GM18951 (cell line): ENCODE data around the gene TMIGD3.

Experiments
- POLR2A ChIP-seq: IDR thresholded peaks from 4 replicates; pipeline ENCODE4 v1.6.1; 2011; ENCODE audit warnings: mild to moderate bottlenecking; ENCODE audit not compliant: insufficient read length, insufficient read depth; ENCODE audit errors: extremely low read depth
- in situ Hi-C: fragments of 300-500 bp; cut with MboI; formaldehyde crosslinking; loops from one replicate; pipeline ENCODE4 v1.12.0; 2022; ENCODE audit warnings: low sequenced_read_pairs, mixed read lengths, inconsistent platforms; ENCODE audit not compliant: unreplicated experiment

Gene TMIGD3

DNA sequence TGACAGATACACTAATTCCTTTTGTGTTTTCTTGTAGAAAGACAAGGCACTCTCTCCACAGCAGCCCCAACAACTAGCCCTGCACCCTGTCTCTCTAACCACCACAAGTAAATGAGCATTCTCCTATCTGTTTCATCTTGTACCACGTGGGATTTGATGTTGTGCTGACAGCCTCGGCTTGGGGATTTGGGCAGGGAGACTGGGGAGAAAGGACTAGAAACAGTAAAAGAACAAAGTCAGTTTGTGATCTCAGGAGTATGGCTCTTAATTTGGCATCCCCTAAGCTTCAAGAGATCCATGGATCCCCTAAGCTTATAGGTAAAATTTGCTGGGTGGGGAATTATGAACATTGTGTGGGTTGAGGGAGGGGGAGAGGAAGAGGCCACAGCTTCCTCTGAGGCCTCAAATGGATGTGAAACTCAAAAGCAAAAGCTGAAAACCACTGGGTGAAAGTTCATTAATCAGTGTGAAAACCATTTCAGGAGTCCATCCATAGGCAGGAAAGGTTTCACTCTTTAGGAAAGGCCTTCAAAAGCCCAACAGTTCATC is 26.6 kb downstream of the TMIGD3 start:
- no peak for TF ChIP-seq POLR2A
- in situ Hi-C loops, result loop anchor here (10.0 to 25.0 kb wide), 2 partner anchors 278 to 885 kb away; partner anchors contain the start of gene DDX20

DNA sequence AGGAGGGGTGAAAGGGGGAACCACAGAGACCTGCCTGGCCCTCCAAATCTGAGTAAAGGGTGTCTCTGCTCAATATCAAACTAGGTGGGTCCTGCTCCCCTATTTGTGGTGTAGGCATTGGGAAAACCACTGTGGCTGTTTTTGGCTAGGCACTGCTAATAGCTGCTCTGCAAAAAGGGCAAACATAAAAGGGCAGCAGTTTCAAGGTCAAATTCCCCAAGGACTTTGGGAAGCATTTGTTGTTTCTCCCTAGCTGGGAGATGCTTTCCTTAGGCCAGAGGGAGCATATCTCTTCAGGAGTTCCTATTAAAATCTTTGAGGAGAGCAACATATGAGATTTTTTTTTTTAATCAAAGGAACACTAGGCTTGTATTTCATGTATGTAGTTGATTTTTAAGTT is 27.2 kb downstream of the TMIGD3 start:
- in situ Hi-C loops, result loop anchor here (10.0 to 25.0 kb wide), 2 partner anchors 279 to 886 kb away; partner anchors contain the start of gene DDX20
- no peak for TF ChIP-seq POLR2A

DNA sequence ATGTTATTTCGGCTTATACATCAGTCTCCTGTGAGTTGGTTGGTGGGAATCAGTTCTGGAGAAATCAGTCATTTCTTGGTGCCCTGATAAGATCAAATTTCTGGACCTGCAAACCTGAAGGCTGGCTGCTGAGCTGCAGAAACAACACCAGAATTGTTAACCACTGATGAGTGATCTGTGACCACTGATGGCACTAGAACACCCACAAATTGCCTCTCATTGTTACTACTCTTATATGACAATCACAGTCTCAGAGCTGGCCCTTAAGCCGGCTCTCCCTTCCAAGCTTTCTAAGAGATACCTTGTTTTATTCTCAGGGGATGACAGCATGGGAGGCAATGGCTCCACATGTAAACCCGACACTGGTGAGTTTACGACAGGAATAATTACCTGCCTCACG is 27.7 kb downstream of the TMIGD3 start:
- no peak for TF ChIP-seq POLR2A
- in situ Hi-C loops, result loop anchor here (10.0 to 25.0 kb wide), 2 partner anchors 279 to 887 kb away; partner anchors contain the start of gene DDX20

DNA sequence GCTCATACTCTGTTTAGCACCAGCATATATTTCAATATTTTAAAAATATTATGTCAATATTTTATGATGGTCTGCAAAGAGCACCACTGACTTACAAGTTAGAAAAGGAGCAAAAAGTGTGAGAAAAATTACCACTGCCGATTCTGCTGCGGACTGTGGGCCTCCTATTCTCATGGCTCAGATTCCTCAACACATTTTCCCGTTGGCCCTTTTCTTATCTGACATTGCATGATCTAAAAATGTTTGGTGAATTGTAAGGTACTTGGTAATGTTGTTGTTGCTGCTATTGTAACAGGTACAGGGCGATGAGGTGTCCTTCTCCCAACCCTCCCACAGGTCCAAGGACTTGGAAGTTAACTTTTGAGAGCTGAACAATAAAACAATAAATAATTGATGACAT is 28.9 kb downstream of the TMIGD3 start:
- in situ Hi-C loops, result loop anchor here (10.0 kb wide), 1 partner anchor 280 kb away; the partner anchor contains the start of gene DDX20
- TF ChIP-seq POLR2A, result no peak

DNA sequence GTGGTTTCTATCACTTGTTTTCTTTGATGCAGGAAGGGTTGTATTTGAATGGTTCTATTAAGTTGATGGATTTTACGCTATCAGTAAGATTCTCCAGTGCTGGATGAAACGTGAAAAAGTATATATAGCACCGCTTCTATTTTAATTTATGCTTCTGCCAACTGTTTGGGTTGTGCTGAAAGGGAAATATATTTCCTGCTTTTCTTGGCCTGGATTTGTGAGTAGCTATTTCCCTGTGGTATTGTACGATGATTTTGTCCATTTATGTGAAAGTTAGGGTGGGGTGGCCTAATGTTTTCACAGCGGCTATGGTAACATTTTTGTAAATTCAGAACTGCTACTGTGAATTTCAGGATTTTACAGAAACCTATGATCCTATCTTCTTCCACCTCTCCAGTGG is 29.3 kb downstream of the TMIGD3 start:
- in situ Hi-C loops, result loop anchor here (10.0 kb wide), 1 partner anchor 281 kb away; the partner anchor contains the start of gene DDX20
- TF ChIP-seq POLR2A, result no peak

DNA sequence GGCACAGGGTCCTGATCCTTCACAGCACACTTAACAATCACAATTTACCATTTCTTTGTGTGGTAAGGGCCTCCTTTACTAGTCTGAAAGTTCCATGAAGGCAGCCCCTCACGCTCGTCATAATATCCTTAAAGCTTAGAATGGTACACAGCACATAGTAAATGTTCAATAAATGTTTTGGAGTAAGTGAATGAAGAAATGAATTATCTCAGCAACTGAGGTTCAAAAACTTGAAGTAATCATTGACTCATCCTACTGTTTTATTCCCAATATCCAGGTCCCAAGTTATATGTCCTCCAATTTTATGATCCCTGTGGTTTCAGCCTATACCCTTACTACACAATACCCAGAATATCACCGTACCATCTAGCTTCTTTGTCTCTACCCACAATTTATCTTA is 31.9 kb downstream of the TMIGD3 start:
- no peak for TF ChIP-seq POLR2A
- in situ Hi-C loops, result loop anchor here (10.0 kb wide), 1 partner anchor 283 kb away; the partner anchor contains the start of gene DDX20

DNA sequence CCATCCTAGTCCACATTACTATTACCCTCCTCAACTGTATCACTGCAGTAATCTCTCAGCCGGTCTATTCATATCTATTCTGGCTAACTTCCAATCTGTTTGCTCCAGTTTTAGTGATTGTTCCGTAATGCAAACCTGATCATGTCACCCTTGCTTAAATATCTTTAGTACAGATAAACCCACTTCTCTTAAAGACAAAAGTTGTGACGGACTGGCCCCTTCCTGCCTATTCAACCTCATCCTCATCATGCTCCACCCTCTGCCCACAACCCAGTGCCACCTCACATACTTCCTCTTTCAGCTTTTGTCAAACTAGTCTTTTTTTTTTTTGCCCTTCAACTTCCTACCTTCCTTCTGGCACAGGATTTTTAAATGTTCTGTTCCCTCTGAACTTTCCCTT is 32.4 kb downstream of the TMIGD3 start:
- in situ Hi-C loops, result loop anchor here (10.0 kb wide), 1 partner anchor 284 kb away; the partner anchor contains the start of gene DDX20
- TF ChIP-seq POLR2A, result no peak

DNA sequence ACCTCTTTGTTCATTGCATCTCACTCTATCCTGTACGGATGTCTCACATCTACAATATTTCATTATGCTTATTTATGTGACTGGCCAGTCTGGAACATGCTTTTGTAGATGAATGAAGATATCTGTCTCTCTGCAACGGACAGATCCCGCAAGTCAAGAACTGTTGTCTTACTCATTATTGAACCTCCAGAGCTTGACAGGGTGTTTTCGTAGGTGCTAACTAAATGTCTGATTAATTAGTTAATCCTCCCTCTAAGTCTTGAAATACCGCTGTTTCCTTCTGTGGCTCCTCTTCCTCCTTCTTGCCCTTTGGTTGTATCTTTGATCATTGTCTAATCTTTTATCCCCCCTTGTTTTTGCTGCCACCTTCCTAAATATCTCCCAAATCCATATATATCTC is 32.8 kb downstream of the TMIGD3 start:
- in situ Hi-C loops, result loop anchor here (10.0 kb wide), 1 partner anchor 284 kb away; the partner anchor contains the start of gene DDX20
- TF ChIP-seq POLR2A, result no peak

DNA sequence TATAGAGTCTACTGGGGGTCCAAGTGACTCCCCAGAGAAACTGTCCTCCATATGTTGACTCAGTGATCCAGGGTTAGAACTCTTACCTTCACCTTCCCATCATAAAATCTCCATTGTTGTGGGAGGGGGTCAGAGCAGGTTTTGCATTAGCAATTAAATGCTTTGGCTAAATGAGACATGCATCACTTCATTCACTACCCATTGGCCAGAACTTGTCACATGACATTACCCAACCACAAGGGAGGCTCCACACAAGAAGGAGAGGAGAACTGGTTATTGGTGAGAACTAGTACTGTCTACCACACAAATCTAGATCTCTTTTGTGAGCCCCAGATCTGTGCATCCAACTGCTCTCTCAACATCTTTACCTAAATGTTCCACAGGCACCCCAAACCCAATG is 33.9 kb downstream of the TMIGD3 start:
- TF ChIP-seq POLR2A, result no peak

DNA sequence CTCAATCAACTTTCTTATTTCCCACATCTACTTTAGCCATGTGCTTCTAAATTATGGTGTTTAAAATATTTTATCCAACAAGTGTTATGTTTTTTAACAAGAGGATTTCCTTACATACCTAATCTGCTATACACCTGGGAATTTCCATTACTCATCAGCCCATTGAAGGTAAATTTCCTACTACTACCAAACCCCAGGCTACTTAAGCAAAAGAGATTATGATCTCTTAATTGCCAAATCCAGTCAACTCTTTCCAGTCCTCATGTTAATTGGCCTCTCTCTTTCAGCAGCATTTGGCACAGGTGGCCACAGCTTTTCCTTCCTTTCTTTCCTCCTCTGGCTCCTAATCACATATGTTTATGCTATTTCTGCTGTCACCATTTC is 34.7 kb downstream of the TMIGD3 start:
- in situ Hi-C loops, result no loop called here
- TF ChIP-seq POLR2A, result no peak

More for the DNA sequence above, 33.9 kb downstream of the TMIGD3 start:
- in situ Hi-C loops, result no loop called here

DNA sequence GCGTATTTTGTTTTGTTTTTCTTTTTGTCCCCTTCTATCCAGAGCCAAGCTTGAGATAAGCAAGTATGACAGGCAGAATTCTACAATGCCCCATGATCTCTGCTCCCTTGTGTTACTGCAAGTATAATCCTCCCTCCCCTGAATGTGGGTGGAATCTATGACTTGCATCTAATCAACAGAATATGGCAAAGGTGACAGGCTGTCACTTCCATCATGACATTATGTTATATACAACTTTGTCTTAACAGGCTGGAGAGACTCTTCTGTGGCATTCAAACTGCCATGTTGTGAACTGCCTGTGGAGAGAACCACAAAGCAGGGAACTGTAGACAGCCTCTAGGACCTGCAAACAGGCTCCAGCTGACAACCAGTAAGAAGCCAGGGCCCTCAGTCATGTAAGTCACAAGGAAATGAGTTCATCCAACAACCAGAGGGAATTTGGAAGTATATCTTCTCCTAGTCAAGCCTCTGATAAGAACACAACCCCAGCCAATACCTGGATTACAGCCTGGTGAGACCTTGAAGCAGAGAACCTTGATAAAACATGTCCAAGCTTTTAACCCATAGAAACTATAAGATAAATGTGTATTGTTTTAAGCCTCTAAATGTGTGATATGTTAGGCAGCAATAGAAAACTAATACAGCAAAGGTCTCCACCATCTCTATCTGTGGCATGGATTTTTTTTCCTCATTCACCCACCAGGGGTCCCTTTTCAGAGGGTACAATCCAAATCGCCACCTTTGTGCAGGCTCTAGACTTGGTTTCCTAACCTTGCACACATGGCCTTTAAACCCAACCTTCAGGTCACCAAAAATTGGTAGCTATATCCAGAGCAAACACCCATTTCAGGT is 35.3 kb downstream of the TMIGD3 start:
- in situ Hi-C loops, result no loop called here
- no peak for TF ChIP-seq POLR2A

DNA sequence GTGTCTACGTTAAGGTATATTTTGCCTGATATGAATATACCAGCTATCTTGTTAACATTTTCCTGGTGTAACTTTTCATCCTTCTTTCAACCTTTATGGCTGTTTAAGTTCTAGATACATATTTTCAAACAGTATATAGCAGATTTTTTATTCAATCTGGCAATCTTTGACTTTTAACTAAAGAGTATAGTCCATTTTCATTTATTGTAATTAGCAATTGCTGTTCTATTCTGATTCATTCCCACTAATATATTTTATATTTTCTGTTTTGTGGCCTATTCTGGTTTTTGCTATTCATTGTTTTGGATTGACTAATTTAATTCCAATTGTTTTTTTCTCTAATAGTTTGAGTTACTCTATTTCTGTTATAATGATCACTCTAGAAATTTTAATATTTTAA is 37.0 kb downstream of the TMIGD3 start:
- in situ Hi-C loops, result no loop called here
- no peak for TF ChIP-seq POLR2A

DNA sequence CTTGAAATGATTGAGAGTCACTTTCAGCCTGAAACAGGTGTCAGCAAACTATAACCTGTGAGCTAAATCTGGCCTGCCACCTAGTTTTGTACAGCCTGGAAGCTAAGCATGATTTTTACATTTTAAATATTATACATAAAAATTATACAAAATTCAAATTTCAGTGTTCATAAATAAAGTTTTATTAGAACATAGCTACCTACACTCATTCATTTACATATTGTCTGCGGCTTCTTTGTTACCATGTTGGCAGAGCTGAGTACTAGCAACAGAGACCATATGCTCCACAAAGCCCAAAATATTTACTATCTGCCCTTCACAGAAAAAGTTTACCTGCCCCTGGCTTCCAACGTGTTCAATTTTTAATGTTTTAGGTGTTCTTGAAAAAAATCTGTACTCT is 37.7 kb downstream of the TMIGD3 start:
- in situ Hi-C loops, result no loop called here
- no peak for TF ChIP-seq POLR2A
